GM19324 (cell line): ENCODE measurements around the gene APBA2.
"Not testable (repeated sequence)": the region's sequence is repeated elsewhere in the genome, so short reads cannot be mapped to it uniquely, and the experiment has no call there.

Experiments
- ATAC-seq: cut with Tn5 transposase; IDR thresholded peaks from one replicate; pipeline ENCODE4 v1.9.1; 2021; ENCODE audit warnings: mild to moderate bottlenecking, moderate library complexity; ENCODE audit not compliant: unreplicated experiment, low FRiP score

APBA2 gene

GRCh38 chr15:29139540-29140459, 254.0 kb downstream of the APBA2 start:
- no peak for ATAC-seq

- ATAC-seq = no peak
Observed at GRCh38 chr15:29140475-29141307, 254.9 kb downstream of the APBA2 start.

- no peak for ATAC-seq
Observed at GRCh38 chr15:29141308-29142128, 255.7 kb downstream of the APBA2 start.

GRCh38 chr15:29142129-29142747, 256.5 kb downstream of the APBA2 start:
- ATAC-seq = no peak

DNA sequence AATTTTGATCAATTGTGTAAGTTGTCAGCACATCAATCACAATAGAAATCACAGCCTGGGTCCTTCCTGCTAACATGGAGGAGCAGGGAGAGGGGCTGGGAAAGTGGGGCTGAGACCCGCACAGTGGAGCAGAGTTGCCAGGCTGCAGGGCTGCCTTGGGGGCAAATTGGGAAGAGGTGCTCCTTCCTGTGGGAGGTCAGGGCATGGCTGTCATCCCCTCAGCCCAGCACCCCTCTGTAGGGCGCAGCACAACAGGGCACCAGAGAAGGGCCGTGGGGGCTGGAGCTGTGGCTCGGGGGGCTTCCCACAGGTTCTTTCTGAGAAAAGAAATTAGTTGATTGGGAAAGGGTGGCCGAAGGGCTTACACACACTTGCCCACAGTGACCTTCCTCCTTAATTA, 257.5 kb downstream of the APBA2 start:
- no peak for ATAC-seq

DNA sequence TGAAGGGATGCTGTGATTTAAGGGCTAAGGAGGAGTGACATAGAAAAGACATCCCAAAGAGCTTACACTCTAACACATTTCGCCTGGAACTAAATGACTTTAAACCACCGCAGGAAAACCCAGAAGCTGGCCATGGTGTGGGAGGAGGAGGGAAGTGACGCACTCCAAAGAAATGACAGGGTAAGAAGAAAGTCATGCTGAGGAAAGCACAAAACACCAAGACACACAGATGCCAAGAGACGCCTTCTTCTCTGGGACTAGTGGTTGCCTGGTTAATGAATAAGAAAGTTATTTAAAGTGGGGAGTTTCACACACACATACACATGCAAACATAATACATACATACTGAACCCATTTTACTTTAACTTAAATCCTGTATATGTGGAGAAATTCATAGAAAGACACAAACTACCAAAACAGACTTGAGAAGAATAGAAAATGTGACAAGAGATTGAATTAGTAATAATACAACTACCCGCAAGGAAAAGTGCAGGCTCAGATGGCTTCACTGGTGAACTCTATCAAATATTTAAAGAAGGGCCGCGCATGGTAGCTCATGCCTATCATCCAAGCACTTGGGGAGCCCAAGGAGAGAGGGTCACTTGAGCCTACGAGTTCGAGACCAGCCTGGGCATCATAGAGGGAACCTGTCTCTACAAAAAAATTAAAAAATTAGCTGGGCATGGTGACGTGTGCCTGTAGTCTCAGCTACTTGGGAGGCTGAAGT, 258.3 kb downstream of the APBA2 start:
- no peak for ATAC-seq

DNA sequence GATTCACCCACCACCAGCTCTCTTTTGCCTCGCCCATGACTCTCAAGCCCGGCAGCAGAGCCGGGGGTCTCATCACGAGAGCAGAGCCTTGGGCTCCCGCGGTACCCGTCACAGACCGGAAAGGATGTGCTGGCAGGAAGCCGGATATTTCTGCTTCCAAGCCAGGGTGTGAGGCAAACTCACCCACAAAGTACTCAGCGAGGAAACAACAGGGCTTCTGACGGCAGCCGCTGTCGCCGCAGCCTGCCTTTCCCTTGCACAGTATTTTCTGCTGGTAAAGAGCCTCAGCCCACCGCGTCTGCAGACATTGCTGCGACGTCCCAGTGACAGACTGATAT, 263.9 kb downstream of the APBA2 start:
- no peak for ATAC-seq

DNA sequence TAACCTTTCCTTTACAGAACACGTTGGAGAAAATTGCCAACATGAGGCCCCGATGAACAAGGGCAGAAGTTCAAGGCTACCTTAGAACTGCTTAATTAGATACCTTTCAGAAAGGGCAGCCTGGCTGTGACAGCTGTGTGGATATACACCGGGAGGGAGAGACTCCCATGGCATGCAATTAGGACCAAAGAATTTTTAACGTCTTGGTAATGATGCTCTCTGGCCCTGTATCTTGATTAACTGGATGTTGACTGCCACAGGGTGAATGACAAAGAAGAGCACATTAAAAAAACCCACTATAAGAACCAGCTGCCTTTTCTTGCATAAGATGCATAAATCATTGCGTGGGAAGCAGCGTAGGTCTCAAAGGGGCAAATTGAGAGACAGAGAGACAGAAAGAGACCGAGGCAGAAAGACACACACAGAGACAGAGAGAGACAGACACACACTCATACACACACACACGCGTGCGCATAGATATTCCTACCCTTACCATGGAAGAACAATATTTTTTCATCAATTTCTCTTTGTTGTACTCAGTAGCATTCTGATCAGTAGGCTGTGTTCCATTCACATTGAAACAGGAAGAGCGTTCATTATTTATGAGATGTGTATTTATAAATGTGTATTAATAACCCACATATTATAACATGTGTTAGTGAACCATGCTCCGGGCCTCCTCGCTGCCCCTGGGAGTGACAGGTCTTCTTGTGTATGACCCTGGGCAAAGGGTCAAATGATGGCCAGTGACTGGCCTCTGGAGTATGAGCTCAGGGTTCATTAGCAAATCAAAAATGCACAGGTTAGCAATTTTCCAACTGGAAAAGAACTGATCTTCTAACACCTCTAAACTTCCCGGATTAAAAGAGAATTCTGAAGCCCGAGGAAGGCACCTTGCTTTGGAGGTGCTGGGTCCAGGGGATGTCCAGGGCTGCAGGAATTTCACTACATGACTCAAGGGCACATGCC, 265.0 kb downstream of the APBA2 start:
- ATAC-seq = no peak

DNA sequence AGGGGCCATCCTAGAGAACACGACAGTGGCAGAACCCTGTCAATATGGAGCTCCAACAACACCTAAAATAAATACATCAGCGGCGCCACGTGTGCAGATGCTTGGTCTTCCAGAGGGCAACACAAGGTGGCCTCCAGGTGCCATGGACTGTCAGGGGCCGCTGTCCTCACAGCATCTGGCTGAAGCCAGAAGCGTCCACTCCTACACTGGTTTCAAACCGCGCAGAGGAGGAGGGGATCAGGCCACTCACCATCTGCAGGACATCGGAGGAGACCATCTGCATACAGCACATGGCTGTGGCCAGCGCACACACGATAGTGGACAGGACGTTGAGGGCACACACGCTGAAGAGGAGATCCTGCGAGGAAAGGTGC, 265.7 kb downstream of the APBA2 start:
- ATAC-seq = no peak

DNA sequence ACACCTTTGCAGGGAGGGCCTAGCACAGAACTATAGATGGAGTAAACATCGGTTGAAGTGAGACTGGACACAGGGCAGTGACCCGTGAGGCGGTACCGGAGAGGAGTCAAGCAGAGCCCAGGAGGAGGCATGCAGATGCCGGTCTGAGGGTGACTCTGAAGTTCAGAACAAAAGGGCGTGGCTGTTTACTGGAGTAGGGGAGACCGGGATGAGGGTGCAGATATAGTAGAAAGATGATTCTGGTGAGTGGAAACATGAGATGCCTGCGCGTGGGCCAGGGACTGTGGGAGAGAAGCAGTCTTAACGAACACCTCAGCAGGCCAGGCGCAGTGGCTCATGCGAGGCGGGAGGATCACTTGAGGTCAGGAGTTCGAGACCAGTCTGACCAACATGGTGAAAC, 270.7 kb downstream of the APBA2 start:
- ATAC-seq = no peak

DNA sequence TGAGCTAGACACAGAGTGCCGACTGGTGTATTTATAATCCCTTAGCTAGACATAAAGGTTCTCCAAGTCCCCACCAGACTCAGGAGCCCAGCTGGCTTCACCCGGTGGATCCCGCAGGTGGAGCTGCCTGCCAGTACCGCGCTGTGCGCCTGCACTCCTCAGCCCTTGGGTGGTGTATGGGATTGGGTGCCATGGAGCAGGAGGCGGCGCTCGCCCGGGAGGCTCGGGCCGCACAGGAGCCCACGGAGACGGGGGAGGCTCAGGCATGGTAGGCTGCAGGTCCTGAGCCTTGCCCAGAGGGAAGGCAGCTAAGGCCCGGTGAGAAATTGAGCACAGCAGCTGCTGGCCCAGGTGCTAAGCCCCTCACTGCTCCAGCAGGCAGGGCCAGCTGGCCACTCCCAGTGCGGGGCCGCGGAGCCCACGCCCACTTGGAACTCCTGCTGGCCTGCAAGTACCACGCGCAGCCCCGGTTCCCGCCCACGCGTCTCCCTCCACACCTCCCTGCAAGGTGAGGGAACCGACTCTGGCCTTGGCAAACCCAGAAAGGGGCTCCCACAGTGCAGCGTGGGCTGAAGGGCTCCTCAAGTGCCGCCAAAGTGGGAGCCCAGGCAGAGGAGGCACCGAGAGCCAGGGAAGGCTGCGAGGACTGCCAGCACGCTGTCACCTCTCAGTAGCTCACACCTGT, 274.1 kb downstream of the APBA2 start:
- ATAC-seq = no peak

DNA sequence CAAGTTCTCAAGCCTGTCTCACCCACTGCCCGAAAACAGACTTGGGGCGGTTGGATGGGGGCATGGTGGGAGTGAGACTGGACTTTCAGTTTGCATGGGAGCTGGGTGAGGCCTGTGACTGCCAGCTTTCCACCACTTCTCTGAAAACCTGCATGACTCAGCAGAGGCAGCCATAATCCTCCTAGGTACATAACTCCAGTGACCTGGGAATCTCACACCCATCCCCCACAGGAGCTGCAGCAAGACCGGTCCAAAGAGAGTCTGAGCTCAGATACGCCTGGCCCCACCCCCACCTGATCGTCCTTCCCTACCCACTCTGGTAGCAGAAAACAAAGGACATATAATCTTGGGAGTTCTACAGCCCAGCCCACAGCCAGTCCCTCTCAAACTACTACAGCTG, 276.6 kb downstream of the APBA2 start:
- ATAC-seq = no peak

DNA sequence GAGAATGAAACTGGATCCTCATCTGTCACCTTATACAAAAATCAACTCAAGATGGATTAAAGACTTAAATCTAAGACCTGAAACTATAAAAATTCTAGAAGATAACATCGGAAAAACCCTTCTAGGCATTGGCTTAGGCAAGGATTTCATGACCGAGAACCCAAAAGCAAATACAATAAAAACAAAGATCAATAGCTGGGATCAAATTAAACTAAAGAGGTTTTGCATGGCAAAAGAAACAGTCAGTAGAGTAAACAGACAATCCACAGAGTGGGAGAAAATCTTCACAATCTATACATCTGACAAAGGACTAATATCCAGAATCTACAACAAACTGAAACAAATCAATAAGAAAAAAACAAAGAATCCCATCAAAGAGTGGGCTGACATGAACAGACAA, 281.3 kb downstream of the APBA2 start:
- ATAC-seq = not testable (repeated sequence)
